ENCODE measurements around the gene RNF133. TPM values are rescaled to one million over a fixed set of nuclear protein-coding genes. Genes with fewer than 3 reads are reported as not detected.

RNF133 gene
- total RNA-seq, 1 donor from 2014 or later, result not detected

DNA sequence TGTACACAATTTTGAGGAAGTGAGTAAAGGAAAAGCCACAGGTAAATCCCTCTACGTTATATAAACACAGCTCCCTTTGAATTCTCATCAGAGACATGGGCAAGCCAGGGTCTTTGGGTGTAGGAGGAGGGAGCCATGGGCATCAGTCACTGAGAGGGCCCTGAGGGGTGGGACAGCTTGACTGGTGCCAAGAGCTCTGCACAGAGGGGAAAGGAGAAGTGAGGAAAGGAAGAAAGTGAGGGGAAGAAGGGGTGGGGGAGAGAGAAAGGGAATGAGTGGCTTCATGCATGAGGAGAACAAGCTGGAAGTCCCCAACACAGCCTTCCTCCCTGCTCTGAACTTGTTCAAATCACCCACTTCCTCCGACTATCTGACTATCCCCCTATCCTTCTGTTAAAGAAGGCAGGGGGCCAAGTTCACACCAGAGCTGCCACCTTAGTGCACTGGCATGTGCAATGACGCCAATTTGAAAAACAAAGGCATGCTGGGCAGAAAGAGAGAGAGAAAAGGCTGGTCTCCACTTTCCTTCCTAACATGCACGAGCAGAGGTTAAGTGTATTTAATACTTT, 20.2 kb upstream of the RNF133 start:
- TF ChIP-seq, protein P1, sequence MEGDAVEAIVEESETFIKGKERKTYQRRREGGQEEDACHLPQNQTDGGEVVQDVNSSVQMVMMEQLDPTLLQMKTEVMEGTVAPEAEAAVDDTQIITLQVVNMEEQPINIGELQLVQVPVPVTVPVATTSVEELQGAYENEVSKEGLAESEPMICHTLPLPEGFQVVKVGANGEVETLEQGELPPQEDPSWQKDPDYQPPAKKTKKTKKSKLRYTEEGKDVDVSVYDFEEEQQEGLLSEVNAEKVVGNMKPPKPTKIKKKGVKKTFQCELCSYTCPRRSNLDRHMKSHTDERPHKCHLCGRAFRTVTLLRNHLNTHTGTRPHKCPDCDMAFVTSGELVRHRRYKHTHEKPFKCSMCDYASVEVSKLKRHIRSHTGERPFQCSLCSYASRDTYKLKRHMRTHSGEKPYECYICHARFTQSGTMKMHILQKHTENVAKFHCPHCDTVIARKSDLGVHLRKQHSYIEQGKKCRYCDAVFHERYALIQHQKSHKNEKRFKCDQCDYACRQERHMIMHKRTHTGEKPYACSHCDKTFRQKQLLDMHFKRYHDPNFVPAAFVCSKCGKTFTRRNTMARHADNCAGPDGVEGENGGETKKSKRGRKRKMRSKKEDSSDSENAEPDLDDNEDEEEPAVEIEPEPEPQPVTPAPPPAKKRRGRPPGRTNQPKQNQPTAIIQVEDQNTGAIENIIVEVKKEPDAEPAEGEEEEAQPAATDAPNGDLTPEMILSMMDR (IDR thresholded peaks at IDR 0.05; ENCODE audit: unreplicated experiment), result no peak
- H3K27ac Mint-ChIP-seq, result no peak overlapping the region
- H3K4me1 Mint-ChIP-seq (ENCODE audit: low read depth), result no peaks in the 10 kb centered on the region
- H3K27me3 Mint-ChIP-seq, result no peaks in the 10 kb centered on the region
- peaks cover 3% of the 10 kb centered on the region for H3K9me3 Mint-ChIP-seq (ENCODE audit: low read depth)
- DNase-seq (ENCODE audit: low spot score, unreplicated experiment), result no peak
- H3K4me3 Mint-ChIP-seq (ENCODE audit: low read depth), result no peak overlapping the region
- no peaks in the 10 kb centered on the region for H3K36me3 Mint-ChIP-seq (ENCODE audit: insufficient read depth)

DNA sequence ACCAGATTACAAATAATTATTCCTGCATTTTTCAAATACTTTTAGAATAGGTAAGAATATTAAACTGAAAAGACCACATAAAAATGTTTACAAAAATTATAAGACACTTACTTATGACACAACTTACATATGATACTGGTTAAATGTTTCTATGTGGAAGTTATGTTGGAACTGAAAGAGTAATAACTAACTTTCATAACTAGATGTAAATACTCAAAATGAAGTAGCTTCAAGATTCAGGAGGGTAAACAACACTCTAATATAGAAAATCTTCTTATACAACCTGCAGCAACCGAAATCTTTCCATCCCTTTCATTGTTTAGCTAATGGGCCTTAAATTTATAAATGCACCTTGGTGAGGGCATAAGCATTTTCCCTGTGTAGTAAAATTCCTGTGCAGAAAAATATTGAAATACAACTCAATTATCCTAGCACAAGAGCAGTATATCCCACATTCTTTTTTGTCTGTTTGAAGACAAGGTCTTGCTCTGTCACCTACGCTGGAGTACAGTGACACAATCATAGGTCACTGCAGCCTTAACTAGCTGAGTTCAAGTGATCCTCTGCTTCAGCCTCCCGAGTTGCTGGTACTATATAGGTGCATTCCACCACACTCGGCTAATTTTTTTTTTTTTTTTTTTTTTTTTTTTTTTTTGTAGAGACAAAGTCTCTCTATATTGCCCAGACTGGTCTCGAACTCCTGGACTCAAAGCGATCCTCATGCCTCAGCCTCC, 18.6 kb upstream of the RNF133 start:
- H3K36me3 Mint-ChIP-seq (ENCODE audit: insufficient read depth), result no peaks in the 10 kb centered on the region
- no peaks in the 10 kb centered on the region for H3K4me1 Mint-ChIP-seq (ENCODE audit: low read depth)
- peaks cover 3% of the 10 kb centered on the region for H3K9me3 Mint-ChIP-seq (ENCODE audit: low read depth)
- TF ChIP-seq, protein P1 (IDR thresholded peaks at IDR 0.05; ENCODE audit: unreplicated experiment), result no peak
- no peak overlapping the region for H3K27ac Mint-ChIP-seq
- H3K4me3 Mint-ChIP-seq (ENCODE audit: low read depth), result no peak overlapping the region
- DNase-seq (ENCODE audit: low spot score, unreplicated experiment), result no peak
- no peaks in the 10 kb centered on the region for H3K27me3 Mint-ChIP-seq

DNA sequence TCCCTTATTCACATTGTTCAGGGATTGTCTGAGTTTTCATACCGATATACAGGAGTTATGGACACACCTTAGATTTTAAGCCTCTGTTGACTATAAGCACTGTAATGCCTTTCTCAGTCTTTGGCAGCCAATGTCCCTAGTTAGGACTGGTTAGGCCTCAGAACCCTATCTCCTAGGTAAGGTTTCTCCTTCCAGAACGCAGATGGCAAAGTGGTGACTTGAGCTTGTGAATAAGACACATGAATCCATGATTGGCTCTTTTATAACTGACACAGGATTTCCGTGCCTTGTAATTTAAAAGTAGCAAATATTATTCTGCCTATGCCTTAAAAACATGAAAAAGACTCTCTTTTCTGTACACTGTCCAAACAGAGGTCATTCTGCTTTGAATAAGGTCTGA, 16.3 kb upstream of the RNF133 start:
- Mint-ChIP-seq H3K4me1 (ENCODE audit: low read depth) (no peaks in the 10 kb centered on the region), H3K4me3 (ENCODE audit: low read depth) (no peak overlapping the region), H3K36me3 (ENCODE audit: insufficient read depth) (no peaks in the 10 kb centered on the region), H3K9me3 (ENCODE audit: low read depth) (no peaks in the 10 kb centered on the region), H3K27ac (no peak overlapping the region), H3K27me3 (no peaks in the 10 kb centered on the region)
- no peak for DNase-seq (ENCODE audit: low spot score, unreplicated experiment)
- TF ChIP-seq, protein P1 (IDR thresholded peaks at IDR 0.05; ENCODE audit: unreplicated experiment), result no peak

DNA sequence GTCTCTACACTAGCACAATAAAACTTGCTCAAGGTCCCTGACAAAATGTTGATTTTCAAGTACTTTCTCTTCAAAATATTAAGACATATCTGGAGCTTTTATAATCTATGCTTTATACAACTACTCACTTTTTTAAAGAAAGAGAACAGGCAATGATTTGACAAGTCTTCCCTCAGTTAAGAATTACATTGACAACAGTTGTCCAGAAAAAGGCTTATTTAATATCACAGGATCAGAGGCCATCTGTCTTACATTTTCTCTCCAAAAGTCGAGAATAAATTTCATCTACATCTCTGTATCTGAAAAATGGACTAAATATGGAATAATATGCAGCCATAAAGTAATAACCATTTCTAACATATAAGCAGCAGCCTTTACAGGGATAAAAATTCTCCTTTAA, 12.0 kb upstream of the RNF133 start:
- no peak for DNase-seq (ENCODE audit: low spot score, unreplicated experiment)
- no peaks in the 10 kb centered on the region for H3K4me1 Mint-ChIP-seq (ENCODE audit: low read depth)
- H3K4me3 Mint-ChIP-seq (ENCODE audit: low read depth), result no peak overlapping the region
- H3K36me3 Mint-ChIP-seq (ENCODE audit: insufficient read depth), result no peaks in the 10 kb centered on the region
- no peaks in the 10 kb centered on the region for H3K27me3 Mint-ChIP-seq
- no peaks in the 10 kb centered on the region for H3K9me3 Mint-ChIP-seq (ENCODE audit: low read depth)
- TF ChIP-seq, protein P1 (IDR thresholded peaks at IDR 0.05; ENCODE audit: unreplicated experiment), result no peak
- no peak overlapping the region for H3K27ac Mint-ChIP-seq

DNA sequence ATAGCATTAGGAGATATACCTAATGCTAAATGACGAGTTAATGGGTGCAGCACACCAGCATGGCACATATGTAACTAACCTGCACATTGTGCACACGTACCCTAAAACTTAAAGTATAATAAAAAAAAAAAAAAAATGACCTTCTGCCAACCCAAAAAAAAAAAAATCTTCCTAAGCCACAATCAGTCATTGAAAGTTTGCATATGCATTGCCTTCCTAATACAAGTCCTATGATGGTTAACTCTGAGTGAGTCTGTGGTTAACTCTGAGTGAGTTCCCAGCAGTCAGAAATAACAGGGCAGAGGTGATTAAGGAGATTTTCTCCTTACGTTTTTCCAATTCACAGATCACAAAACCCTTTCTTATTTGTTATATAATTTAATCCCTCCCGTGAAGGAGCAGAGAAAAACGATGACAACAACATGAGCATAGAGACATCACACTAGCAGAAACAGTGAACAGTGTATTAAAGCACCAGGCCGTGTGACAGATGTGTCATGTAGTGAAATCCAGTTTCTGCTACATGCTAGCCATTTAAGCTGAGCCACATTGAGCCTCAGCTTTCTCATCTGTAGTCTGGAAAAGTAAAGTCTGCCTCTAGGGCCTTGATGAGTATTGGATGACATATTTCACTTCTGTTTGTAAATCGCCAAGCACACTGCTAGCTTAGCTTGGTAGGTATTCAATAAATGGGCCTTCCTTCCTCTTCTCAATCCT, 11.2 kb upstream of the RNF133 start:
- Mint-ChIP-seq H3K4me1 (ENCODE audit: low read depth) (no peaks in the 10 kb centered on the region), H3K27ac (no peak overlapping the region), H3K27me3 (no peaks in the 10 kb centered on the region), H3K36me3 (ENCODE audit: insufficient read depth) (no peaks in the 10 kb centered on the region), H3K4me3 (ENCODE audit: low read depth) (no peak overlapping the region), H3K9me3 (ENCODE audit: low read depth) (no peaks in the 10 kb centered on the region)
- TF ChIP-seq, protein P1 (IDR thresholded peaks at IDR 0.05; ENCODE audit: unreplicated experiment), result no peak
- no peak for DNase-seq (ENCODE audit: low spot score, unreplicated experiment)

All from progenitor cell of endocrine pancreas (in vitro differentiated cells).